ENCODE measurements around the gene CCHCR1. TPM values are rescaled to one million over a fixed set of nuclear protein-coding genes. Genes with fewer than 3 reads are reported as not detected.
"Not testable (repeated sequence)": the region's sequence is repeated elsewhere in the genome, so short reads cannot be mapped to it uniquely, and the experiment has no call there.

Gene CCHCR1
- total RNA-seq, 1 experiment from 2014 or later: 60.6 TPM

DNA sequence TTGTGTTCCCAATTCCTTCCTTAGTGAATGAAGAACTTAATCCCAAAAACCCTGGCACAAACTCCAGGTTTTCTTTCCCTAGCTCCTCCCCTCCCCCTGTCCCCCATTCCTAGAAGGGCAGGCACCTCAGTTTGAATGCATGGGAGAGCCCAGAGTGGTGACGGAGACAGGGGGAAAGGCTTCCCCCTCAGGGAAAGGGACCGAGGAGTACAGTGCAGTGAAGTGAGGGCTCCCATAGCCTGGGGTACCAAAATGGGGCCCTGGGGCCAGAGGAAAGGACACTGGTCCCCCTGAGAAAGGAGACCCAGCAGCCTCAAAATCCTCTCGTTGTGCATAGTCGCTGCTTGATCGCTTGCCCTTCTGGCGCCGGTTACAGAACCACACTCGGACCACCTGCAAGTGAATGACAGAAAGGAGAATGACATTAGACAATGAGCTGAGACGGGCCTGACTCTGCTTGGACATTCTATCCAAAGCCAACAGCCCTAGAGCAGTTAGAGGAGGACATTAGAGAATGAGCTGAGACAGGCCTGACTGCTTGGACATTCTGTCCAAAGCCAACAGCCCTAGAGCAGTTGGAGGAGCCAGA lies 7.0 kb upstream of the CCHCR1 start:
- intact Hi-C loops (cut with micrococcal nuclease; ENCODE audit: unreplicated experiment); POLR2A ChIA-PET (ENCODE audit: unreplicated experiment); H3K4me2 ChIP-seq; H3K4me3 ChIP-seq; H3K9me3 ChIP-seq (ENCODE audit: insufficient read depth, low read depth); H3K79me2 ChIP-seq (ENCODE audit: low read depth); H2AFZ ChIP-seq; H3K9me2 ChIP-seq (ENCODE audit: insufficient read depth); DNase-seq; H3K36me3 ChIP-seq (ENCODE audit: low read depth); H3K27me3 ChIP-seq (ENCODE audit: insufficient read depth, low read depth); BruUV-seq (replicated peaks); H4K20me1 ChIP-seq (ENCODE audit: insufficient read depth); H3K27ac ChIP-seq: not testable (repeated sequence)
- Histone ChIP-seq H3F3A (ENCODE audit: insufficient read depth, low read depth) (peaks cover 13% of the 10 kb centered on the region; the same call in 1 of the 2 replicates), H3K4me1 (replicated peaks; ENCODE audit: insufficient read depth) (peaks cover 13% of the 10 kb centered on the region)
- CTCF ChIA-PET: interaction anchor here (0.6 kb wide), 1 partner anchor 406 kb away, joined by 3 read pairs; no protein-coding TSS in a partner anchor

DNA sequence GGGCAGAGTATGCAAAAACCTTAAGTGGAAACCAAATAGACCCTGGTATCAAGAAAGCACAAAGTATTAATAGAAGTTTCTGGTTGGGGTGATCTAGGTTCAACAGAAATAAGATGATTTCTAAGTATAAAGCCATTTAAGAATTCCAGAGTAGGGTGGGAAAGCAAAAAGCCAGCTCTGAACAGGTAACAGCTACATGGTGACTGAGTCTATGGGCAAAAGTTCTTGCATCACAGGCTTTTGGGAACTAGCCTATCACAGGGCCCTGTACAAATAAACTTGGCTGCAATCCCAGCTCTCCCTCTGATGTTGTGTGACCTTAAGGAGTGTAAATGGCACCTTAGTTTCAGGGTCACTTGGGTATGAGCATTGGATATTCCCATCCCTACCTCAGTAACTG lies 6.3 kb upstream of the CCHCR1 start:
- H3K36me3 ChIP-seq (ENCODE audit: low read depth): no peaks in the 10 kb centered on the region
- H3K79me2 ChIP-seq (ENCODE audit: low read depth): no peaks in the 10 kb centered on the region
- no peaks in the 10 kb centered on the region for H3K9me3 ChIP-seq (ENCODE audit: insufficient read depth, low read depth)
- no peaks in the 10 kb centered on the region; the same call in 1 of the 2 replicates for H4K20me1 ChIP-seq (ENCODE audit: insufficient read depth)
- no peak for TF ChIP-seq EZH2 (IDR thresholded peaks at IDR 0.05; ENCODE audit: low read depth)
- no peak for TF ChIP-seq CTCF (conservative IDR thresholded peaks at IDR 0.05)
- H2AFZ ChIP-seq: no peak overlapping the region
- POLR2A ChIA-PET (ENCODE audit: unreplicated experiment): no interaction called here
- H3K4me3 ChIP-seq: no peak overlapping the region
- H3K27ac ChIP-seq: no peak overlapping the region
- CTCF ChIA-PET: interaction anchor here (0.6 kb wide), 1 partner anchor 407 kb away, joined by 3 read pairs; no protein-coding TSS in a partner anchor
- no peaks in the 10 kb centered on the region for H3K9me2 ChIP-seq (ENCODE audit: insufficient read depth)
- no peak for DNase-seq
- H3K4me2 ChIP-seq: no peak overlapping the region
- no peaks in the 10 kb centered on the region for H3K27me3 ChIP-seq (ENCODE audit: insufficient read depth, low read depth)
- intact Hi-C loops (cut with micrococcal nuclease; ENCODE audit: unreplicated experiment): no loop called here
- BruUV-seq (replicated peaks): no TSS peak
- H3K4me1 ChIP-seq (replicated peaks; ENCODE audit: insufficient read depth): peaks cover 13% of the 10 kb centered on the region
- H3F3A ChIP-seq (ENCODE audit: insufficient read depth, low read depth): peaks cover 7% of the 10 kb centered on the region; the same call in 1 of the 2 replicates

DNA sequence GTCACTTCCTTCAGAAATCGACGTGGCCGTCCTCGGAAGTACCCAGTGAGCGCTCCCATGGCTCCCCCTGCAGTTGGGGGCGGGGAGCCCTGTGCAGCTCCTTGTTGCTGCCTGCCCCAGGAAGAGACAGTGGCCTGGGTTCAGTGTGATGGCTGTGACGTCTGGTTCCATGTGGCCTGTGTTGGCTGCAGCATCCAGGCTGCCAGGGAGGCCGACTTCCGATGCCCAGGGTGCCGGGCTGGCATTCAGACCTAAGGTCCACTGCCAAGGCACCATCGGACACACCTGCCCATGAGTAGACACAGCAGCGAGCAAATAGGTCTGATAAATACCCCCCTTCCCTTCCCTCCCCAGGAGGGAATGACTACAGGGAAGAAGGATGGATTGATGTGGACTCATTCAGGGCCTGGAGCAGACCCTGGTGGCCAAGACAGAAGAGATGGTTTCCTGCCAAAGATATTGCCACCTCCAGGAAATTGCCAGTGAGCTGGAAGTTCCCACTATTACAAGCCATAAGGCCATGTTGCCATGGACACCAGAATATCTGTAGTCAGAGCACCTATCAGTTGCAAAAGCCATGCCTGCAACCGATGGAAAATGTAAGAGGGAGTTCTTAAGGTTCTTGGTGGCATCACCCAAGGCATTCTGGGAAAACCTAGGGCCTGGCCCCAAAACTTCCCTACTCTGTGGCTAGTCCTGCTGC lies 5.0 kb upstream of the CCHCR1 start:
- Histone ChIP-seq H3K27ac (no peak overlapping the region), H3K9me2 (ENCODE audit: insufficient read depth) (no peaks in the 10 kb centered on the region), H3K4me1 (replicated peaks; ENCODE audit: insufficient read depth) (peaks cover 8% of the 10 kb centered on the region), H3K4me2 (no peak overlapping the region), H4K20me1 (ENCODE audit: insufficient read depth) (no peaks in the 10 kb centered on the region; the same call in 1 of the 2 replicates), H3K36me3 (ENCODE audit: low read depth) (no peaks in the 10 kb centered on the region), H3K9me3 (ENCODE audit: insufficient read depth, low read depth) (no peaks in the 10 kb centered on the region), H3F3A (ENCODE audit: insufficient read depth, low read depth) (no peaks in the 10 kb centered on the region), H3K79me2 (ENCODE audit: low read depth) (no peaks in the 10 kb centered on the region), H3K4me3 (no peak overlapping the region), H3K27me3 (ENCODE audit: insufficient read depth, low read depth) (no peaks in the 10 kb centered on the region), H2AFZ (no peak overlapping the region)
- intact Hi-C loops (cut with micrococcal nuclease; ENCODE audit: unreplicated experiment): no loop called here
- no TSS peak for BruUV-seq (replicated peaks)
- TF ChIP-seq EZH2 (IDR thresholded peaks at IDR 0.05; ENCODE audit: low read depth) (no peak), CTCF (conservative IDR thresholded peaks at IDR 0.05) (no peak)
- ChIA-PET CTCF (no interaction called here), POLR2A (ENCODE audit: unreplicated experiment) (no interaction called here)
- DNase-seq: no peak

All from PC-9 (cell line).